Measurements from ENCODE around the gene TUT4. TPM values are rescaled to one million over a fixed set of nuclear protein-coding genes. Genes with fewer than 3 reads are reported as not detected.

The TUT4 gene
- total and polyA plus RNA-seq, 8 donors = 37.5 to 138 (median 116) TPM

DNA sequence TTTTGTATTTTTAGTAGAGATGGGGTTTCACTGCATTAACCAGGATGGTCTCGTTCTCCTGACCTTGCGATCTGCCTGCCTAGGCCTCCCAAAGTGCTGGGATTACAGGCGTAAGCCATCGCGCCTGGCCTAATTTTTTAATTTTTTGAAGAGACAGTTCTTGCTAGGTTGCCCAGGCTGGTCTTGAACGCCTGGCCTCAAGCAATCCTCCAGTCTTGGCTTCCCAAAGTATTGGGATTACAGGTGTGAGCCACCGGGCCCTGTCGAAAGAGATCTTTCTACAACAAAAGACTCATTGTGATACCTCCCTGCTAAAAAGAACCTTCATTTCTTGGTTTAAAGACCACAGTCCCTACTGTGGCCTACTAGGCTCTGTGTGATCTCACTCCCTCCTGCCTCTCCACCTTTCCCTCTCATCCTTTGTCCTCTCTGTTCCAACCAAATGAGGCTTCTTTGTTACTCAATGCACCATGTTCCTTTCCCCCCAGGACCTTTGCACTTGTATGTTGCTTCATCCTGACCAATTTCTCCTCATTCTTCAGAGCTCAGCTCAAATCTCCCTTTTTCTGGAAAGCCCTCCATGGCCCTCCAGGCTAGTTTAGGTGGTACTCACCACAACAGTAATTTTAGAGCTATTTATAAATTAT lies 47.8 kb upstream of the TUT4 start:
- TF ChIP-seq, protein P1, sequence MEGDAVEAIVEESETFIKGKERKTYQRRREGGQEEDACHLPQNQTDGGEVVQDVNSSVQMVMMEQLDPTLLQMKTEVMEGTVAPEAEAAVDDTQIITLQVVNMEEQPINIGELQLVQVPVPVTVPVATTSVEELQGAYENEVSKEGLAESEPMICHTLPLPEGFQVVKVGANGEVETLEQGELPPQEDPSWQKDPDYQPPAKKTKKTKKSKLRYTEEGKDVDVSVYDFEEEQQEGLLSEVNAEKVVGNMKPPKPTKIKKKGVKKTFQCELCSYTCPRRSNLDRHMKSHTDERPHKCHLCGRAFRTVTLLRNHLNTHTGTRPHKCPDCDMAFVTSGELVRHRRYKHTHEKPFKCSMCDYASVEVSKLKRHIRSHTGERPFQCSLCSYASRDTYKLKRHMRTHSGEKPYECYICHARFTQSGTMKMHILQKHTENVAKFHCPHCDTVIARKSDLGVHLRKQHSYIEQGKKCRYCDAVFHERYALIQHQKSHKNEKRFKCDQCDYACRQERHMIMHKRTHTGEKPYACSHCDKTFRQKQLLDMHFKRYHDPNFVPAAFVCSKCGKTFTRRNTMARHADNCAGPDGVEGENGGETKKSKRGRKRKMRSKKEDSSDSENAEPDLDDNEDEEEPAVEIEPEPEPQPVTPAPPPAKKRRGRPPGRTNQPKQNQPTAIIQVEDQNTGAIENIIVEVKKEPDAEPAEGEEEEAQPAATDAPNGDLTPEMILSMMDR (IDR thresholded peaks at IDR 0.05) = no peak
- intact Hi-C loops (cut with DNase I) = no loop called here
- Histone ChIP-seq H3K36me3 (no peaks in the 10 kb centered on the region), H3K9me3 (no peaks in the 10 kb centered on the region), H3K4me3 (no peak overlapping the region), H3K27ac (no peak overlapping the region), H3K4me1 (peaks cover 7 to 34% of the 10 kb centered on the region in 2 donors), H3K27me3 (no peaks in the 10 kb centered on the region)
- DNase-seq = no peak
- ATAC-seq = no peak

DNA sequence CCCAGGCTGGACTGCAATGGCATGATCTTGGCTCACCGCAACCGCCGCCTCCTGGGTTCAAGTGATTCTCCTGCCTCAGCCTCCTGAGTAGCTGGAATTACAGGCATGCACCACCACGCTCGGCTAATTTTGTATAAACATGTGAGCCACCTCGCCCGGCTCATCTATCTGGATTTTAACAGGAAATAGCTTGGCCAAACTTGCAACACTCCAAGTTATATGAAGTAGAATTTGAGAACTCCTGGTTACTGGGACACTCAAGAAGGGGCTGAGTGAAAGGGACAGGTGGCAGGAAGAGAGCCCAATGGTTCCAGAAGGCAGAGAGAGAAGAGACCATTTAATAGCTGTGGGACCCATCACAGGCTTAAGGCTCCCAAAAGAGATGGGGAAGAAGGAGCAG lies 46.3 kb upstream of the TUT4 start:
- H3K9me3 ChIP-seq = no peaks in the 10 kb centered on the region
- peaks cover 7 to 25% of the 10 kb centered on the region in 2 donors for H3K4me1 ChIP-seq
- TF ChIP-seq, protein P1 (IDR thresholded peaks at IDR 0.05) = no peak
- DNase-seq (no peak), ATAC-seq (no peak)
- intact Hi-C loops (cut with DNase I) = no loop called here
- H3K36me3 ChIP-seq = no peaks in the 10 kb centered on the region
- no peaks in the 10 kb centered on the region for H3K27me3 ChIP-seq
- H3K27ac ChIP-seq = no peak overlapping the region
- no peak overlapping the region for H3K4me3 ChIP-seq

DNA sequence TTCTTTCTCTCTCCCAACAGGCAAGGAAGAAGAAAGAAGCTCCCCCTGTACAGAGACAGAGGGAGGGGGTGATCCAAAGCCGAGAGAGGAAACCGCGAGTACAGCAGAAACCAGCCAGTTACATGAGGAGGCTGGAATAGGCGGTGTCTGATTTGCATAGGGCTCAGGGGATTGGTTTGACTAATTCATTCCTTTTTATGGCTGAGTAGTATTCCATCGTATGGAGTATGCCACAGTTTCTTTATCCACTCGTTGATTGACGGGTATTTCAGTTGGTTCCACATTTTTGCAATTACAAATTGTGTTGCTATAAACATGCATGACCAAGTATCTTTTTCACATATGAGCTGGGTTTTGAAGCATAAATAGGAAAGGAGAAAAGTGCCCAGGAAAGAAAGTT lies 45.8 kb upstream of the TUT4 start:
- TF ChIP-seq, protein P1 (IDR thresholded peaks at IDR 0.05) = no peak
- peaks cover 7 to 20% of the 10 kb centered on the region in 2 donors for H3K4me1 ChIP-seq
- H3K4me3 ChIP-seq = no peak overlapping the region
- no peaks in the 10 kb centered on the region for H3K36me3 ChIP-seq
- no peak overlapping the region for H3K27ac ChIP-seq
- ATAC-seq (no peak), DNase-seq (no peak)
- H3K9me3 ChIP-seq = no peaks in the 10 kb centered on the region
- intact Hi-C loops (cut with DNase I) = no loop called here
- H3K27me3 ChIP-seq = no peaks in the 10 kb centered on the region

DNA sequence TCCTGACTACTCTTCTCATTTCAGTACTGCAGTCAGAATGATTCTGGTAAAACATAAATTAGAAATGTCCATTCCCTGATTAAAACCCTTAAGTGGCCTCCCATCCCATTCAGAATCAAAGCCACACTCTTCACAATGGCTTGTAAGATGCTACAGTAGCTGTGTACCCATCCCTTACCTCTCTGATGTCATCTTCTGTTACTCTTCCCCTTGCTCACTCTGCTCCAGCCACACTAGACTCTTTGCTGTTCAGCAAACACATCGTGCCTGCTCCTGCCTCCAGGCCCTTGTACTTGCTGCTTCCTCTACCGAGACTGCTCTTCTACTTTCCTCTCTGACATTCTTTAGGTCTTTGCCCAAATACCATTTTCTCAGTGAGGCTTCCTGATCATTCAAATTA lies 45.0 kb upstream of the TUT4 start:
- no peak overlapping the region for H3K4me3 ChIP-seq
- ATAC-seq = no peak
- H3K27me3 ChIP-seq = no peaks in the 10 kb centered on the region
- no peak overlapping the region for H3K27ac ChIP-seq
- TF ChIP-seq, protein P1 (IDR thresholded peaks at IDR 0.05) = no peak
- intact Hi-C loops (cut with DNase I) = no loop called here
- H3K36me3 ChIP-seq = no peaks in the 10 kb centered on the region
- no peak for DNase-seq
- H3K9me3 ChIP-seq = no peaks in the 10 kb centered on the region
- H3K4me1 ChIP-seq = peaks cover 7 to 13% of the 10 kb centered on the region in 2 donors

DNA sequence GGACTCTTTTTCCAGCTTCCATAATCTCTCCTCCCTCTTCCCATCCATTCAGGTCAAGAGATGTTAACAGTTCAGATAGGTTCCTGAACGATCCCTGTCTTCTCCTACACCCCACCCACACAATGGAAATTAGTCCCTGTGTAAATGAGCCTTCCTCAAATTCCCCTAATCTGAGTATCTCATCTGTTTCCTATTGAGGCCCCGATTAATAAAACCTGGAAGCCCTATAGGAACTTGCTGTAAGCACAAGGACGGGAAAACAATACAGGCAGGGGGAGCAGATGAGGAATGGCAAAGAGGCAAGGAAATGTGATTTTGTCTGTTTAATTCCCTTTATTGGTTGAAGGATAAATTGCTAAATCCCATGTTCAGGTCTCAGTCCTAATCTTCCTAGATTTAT lies 42.2 kb upstream of the TUT4 start:
- no peak overlapping the region for H3K4me3 ChIP-seq
- no peak overlapping the region for H3K27ac ChIP-seq
- H3K9me3 ChIP-seq = no peaks in the 10 kb centered on the region
- no peaks in the 10 kb centered on the region for H3K4me1 ChIP-seq
- TF ChIP-seq, protein P1 (IDR thresholded peaks at IDR 0.05) = no peak
- ATAC-seq = no peak
- H3K36me3 ChIP-seq = no peaks in the 10 kb centered on the region
- H3K27me3 ChIP-seq = no peaks in the 10 kb centered on the region
- intact Hi-C loops (cut with DNase I) = no loop called here
- no peak for DNase-seq

Data from left lung (tissue), 10 donors.